Testis (tissue), 2 donors: ENCODE measurements around the gene STYXL1.

ENCODE experiments used
- POLR2A ChIP-seq: fragments of 450-650 bp; IDR thresholded peaks from one replicate; pipeline ENCODE4 v1.6.1; 2017; ENCODE audit warnings: antibody characterized with exemption, mild to moderate bottlenecking, moderate library complexity
- TF ChIP-seq, protein P1 (sequence below), 3 experiments: fragments of 450-650 bp in 2 of 3; fragments of 200-600 bp in 1 of 3; sonication (generic) in 1 of 3; IDR thresholded peaks; one replicate each; pipeline ENCODE4 v1.5.1; 2016 to 2019; ENCODE audit warnings: antibody characterized with exemption in 3 of 3, mild to moderate bottlenecking in 2 of 3, moderate library complexity in 1 of 3

DNA sequence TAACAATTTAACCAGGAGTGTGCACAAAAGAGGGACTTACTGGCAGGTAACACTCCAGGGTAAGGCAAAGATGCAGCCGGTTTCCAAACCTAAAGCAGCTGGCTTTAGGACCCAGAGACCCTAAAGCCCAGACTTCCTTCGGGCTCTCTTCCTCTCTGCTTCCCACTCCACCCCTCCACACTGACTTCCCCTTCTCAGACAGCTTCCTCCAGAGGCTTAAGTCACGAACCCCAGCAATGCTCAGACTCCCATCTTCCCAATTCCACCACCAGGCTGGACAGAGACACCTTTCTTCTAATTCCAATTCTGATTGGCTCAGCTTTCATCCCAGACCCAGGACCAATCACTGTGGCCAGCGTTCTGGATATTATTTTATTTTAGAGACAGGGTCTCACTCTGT lies 24.8 kb downstream of the STYXL1 start:
- TF ChIP-seq POLR2A, result no peak
- TF ChIP-seq, protein P1, sequence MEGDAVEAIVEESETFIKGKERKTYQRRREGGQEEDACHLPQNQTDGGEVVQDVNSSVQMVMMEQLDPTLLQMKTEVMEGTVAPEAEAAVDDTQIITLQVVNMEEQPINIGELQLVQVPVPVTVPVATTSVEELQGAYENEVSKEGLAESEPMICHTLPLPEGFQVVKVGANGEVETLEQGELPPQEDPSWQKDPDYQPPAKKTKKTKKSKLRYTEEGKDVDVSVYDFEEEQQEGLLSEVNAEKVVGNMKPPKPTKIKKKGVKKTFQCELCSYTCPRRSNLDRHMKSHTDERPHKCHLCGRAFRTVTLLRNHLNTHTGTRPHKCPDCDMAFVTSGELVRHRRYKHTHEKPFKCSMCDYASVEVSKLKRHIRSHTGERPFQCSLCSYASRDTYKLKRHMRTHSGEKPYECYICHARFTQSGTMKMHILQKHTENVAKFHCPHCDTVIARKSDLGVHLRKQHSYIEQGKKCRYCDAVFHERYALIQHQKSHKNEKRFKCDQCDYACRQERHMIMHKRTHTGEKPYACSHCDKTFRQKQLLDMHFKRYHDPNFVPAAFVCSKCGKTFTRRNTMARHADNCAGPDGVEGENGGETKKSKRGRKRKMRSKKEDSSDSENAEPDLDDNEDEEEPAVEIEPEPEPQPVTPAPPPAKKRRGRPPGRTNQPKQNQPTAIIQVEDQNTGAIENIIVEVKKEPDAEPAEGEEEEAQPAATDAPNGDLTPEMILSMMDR (IDR thresholded peaks at IDR 0.05), result no peak
